HL-60/S4 treated with retinoic acid at 250 ng/mL for 4 days and 3 days (cell line): ENCODE data around the gene FANCI.

Experiments
- in situ Hi-C: fragments of 300-500 bp; cut with MboI; formaldehyde crosslinking; loops from 2 replicates; pipeline ENCODE4 v1.7.0; 2022; ENCODE audit warnings: low sequenced_read_pairs

FANCI gene

GRCh38 chr15:89243691-89244573, at the start of gene FANCI:
Gene FANCI, plus strand, starts transcription at chr15:89243979. Its CDS starts 3,669 bp downstream, at chr15:89247648.
- in situ Hi-C loops, result no loop called here

DNA sequence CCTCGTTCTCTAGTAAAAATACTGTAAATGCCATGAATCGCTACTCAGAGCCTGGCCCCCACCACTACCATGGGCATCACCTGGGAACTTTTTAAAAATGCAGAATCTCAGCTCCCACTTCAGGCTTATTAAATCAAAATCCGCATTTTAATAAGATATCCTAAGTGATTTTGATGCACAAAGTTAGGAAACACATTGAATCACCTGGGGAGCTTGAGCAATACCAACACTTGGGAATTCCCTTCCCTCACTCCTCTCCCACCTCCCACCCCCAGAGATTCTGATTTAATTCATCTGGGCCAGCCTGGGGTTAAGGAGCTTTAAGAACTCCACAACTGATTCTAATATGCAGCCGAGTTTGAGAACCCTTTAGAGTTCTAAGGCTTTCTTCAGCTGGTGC, 49.2 kb upstream of the FANCI start:
- in situ Hi-C loops, result loop anchor here (25.0 kb wide), 1 partner anchor 282 kb away; the partner anchor contains the start of gene MFGE8

- in situ Hi-C loops, result loop anchor here (25.0 kb wide), 1 partner anchor 284 kb away; the partner anchor contains the start of gene MFGE8
These were observed 47.9 kb upstream of the FANCI start for GRCh38 chr15:89195836-89196235.

DNA sequence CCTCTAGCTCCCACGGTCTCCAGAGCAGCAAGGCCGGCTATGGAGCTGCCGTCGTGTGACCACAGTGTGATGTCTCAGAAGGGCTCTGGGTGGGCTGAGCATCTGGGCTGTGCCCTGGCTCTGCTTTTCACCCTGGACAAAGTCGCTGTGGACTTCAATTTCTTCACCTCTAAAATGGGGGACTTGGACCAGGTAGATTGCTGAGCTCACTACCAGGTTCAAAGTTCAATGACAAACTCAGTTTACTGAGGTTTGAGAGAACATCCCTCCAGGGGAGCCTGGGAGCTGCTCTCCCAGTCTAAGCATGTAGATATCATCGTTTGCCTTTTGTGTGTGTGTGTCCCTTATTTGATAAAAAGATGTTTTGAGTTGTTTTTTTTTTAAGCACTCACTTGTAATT, 47.5 kb upstream of the FANCI start:
- in situ Hi-C loops, result loop anchor here (25.0 kb wide), 1 partner anchor 284 kb away; the partner anchor contains the start of gene MFGE8

- in situ Hi-C loops, result loop anchor here (25.0 kb wide), 1 partner anchor 285 kb away; the partner anchor contains the start of gene MFGE8
These were observed 46.8 kb upstream of the FANCI start for GRCh38 chr15:89196994-89197393.

GRCh38 chr15:89197503-89197971, 46.2 kb upstream of the FANCI start:
- in situ Hi-C loops, result loop anchor here (25.0 kb wide), 1 partner anchor 285 kb away; the partner anchor contains the start of gene MFGE8

- in situ Hi-C loops, result loop anchor here (25.0 kb wide), 1 partner anchor 286 kb away; the partner anchor contains the start of gene MFGE8
These were observed 45.6 kb upstream of the FANCI start for GRCh38 chr15:89198196-89198595.

DNA sequence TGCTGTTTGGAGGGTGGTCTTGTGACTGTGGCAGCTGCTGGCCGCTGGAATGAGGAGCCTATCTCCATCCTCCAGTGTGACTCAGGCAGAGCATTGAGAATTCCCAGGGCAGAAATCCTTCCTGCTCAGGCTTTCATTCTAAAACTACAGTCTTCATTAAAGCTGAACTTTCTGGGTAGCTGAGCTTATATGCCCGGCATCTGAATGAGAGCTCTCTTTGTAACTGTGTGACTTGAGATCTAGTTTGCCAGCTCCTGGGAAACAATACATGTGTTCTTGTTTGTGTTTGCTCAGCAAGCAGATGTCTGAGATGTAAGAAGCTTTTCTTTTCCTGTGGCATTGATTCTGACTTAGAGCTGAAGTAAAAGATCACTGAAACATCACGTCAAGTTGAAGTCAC, 44.8 kb upstream of the FANCI start:
- in situ Hi-C loops, result loop anchor here (25.0 kb wide), 1 partner anchor 287 kb away; the partner anchor contains the start of gene MFGE8

GRCh38 chr15:89199746-89200145, 44.0 kb upstream of the FANCI start:
- in situ Hi-C loops, result loop anchor here (25.0 kb wide), 1 partner anchor 287 kb away; the partner anchor contains the start of gene MFGE8

DNA sequence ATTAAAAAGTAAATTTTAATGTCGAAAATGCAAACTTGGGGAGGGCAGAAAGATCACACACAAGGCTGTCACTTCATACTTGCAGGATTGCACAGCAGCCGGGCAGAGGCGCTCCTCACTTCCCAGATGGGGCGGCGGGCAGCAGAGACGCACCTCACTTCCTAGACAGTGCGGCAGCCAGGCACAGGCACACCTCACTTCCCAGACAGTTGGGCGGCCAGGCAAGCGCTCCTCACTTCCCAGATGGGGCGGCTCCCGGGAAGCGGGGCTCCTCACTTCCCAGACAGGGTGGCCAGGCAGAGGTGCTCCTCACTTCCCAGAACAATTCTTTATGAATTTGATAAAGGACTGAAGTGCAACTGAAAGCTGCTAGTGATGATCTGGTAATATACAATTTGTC, 43.6 kb upstream of the FANCI start:
- in situ Hi-C loops, result no loop called here

- in situ Hi-C loops, result no loop called here
These were observed 42.2 kb upstream of the FANCI start for GRCh38 chr15:89201465-89202005.

- in situ Hi-C loops, result no loop called here
These were observed 40.0 kb upstream of the FANCI start for GRCh38 chr15:89203705-89204273.

- in situ Hi-C loops, result no loop called here
These were observed 37.7 kb upstream of the FANCI start for GRCh38 chr15:89205991-89206585.

GRCh38 chr15:89206908-89207331, 36.9 kb upstream of the FANCI start:
- in situ Hi-C loops, result no loop called here

DNA sequence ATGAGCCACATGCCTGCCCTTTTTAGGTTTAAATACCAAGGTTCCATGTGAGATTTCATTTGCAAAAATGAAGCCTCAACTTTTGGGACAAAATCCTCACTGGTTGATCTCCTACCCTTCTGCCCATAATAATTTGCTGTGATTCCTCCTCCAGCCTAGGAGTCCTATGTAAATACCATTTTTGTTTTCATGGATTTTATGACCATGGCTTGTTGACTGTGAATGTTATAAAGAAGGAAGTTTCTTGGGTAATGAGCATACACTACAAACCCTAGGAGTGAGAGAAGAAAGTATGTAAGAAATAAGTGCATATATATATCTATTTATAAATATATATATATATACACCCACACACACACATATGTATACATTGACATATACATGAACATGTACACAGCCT, 35.5 kb upstream of the FANCI start:
- in situ Hi-C loops, result no loop called here

DNA sequence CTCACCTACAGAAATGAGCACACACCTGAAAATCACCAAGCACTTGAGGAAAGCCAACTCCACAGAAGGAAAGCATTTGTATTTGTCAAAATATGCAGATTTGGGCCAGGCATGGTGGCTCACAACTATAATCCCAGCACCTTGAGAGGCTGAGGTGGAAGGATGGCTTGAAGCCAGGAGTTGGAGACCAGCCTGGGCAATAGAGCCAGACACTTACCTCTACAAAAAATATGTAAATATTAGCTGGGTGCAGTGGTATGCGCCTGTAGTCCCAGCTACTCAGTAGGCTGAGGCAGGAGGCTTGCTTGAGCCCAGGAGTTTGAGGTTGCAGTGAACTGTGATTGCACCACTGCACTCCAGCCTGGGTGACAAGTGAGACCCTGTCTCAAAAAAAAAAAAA, 34.7 kb upstream of the FANCI start:
- in situ Hi-C loops, result no loop called here

- in situ Hi-C loops, result no loop called here
These were observed 32.1 kb upstream of the FANCI start for GRCh38 chr15:89211678-89212170.

GRCh38 chr15:89215627-89216026, 28.2 kb upstream of the FANCI start:
- in situ Hi-C loops, result no loop called here

GRCh38 chr15:89217031-89217430, 26.7 kb upstream of the FANCI start:
- in situ Hi-C loops, result no loop called here

- in situ Hi-C loops, result no loop called here
These were observed 25.9 kb upstream of the FANCI start for GRCh38 chr15:89217686-89218376.
